Fibroblast of mammary gland (primary cell): ENCODE data around the gene PTPRO.

Source experiments
- DNase-seq: peaks from one replicate; pipeline ENCODE4 v3.0.0-alpha.2; 2010; ENCODE audit warnings: low read depth
- H3K4me3 ChIP-seq: 2 replicates; pipeline ENCODE4 v1.5.1; 2011; ENCODE audit warnings: low read depth, mild to moderate bottlenecking, low read length, moderate library complexity; ENCODE audit not compliant: control insufficient read depth
- CTCF ChIP-seq: conservative IDR thresholded peaks from 2 replicates; pipeline ENCODE4 v1.5.1; 2011; ENCODE audit warnings: low read depth, low read length, inconsistent platforms; ENCODE audit not compliant: control insufficient read depth, insufficient read depth

Gene PTPRO

GRCh38 chr12:15341371-15341770, 19.1 kb downstream of the PTPRO start:
- no peak overlapping the region for H3K4me3 ChIP-seq
- DNase-seq = no peak
- no peak for TF ChIP-seq CTCF

GRCh38 chr12:15344561-15344960, 22.3 kb downstream of the PTPRO start:
- no peak overlapping the region for H3K4me3 ChIP-seq
- no peak for TF ChIP-seq CTCF
- DNase-seq = no peak

GRCh38 chr12:15346488-15346887, 24.2 kb downstream of the PTPRO start:
- H3K4me3 ChIP-seq = no peak overlapping the region
- DNase-seq = no peak
- no peak for TF ChIP-seq CTCF

GRCh38 chr12:15350643-15351042, 28.3 kb downstream of the PTPRO start:
- no peak for TF ChIP-seq CTCF
- peak; percentile 2 for DNase-seq
- H3K4me3 ChIP-seq = no peak overlapping the region

- H3K4me3 ChIP-seq = no peak overlapping the region
- TF ChIP-seq CTCF = no peak
- no peak for DNase-seq
Measured at GRCh38 chr12:15355766-15356165, 33.5 kb downstream of the PTPRO start.

GRCh38 chr12:15356951-15357364, 34.6 kb downstream of the PTPRO start:
- H3K4me3 ChIP-seq = no peak overlapping the region
- DNase-seq = no peak
- no peak for TF ChIP-seq CTCF
